ACC112 (cell line): Measurements from ENCODE around the gene HOXD4.

Source experiments
- H2AFZ ChIP-seq: fragments of 200-600 bp; sonication (generic); one replicate; pipeline ENCODE4 v1.6.0; 2017; ENCODE audit warnings: antibody characterized with exemption, low read length; ENCODE audit not compliant: unreplicated experiment
- H3K27ac ChIP-seq: fragments of 200-600 bp; sonication (generic); 2 replicates; pipeline ENCODE4 v1.5.1; 2014; ENCODE audit warnings: low read depth, mild to moderate bottlenecking, antibody characterized with exemption, low read length, moderate library complexity
- H3K27me3 ChIP-seq: fragments of 200-600 bp; sonication (generic); 2 replicates; pipeline ENCODE4 v1.6.1; 2014; ENCODE audit warnings: mild to moderate bottlenecking, antibody characterized with exemption, low read length, moderate library complexity, mixed read lengths; ENCODE audit not compliant: insufficient read depth
- H3K36me3 ChIP-seq: fragments of 200-600 bp; sonication (generic); 2 replicates; pipeline ENCODE4 v1.6.1; 2016; ENCODE audit warnings: mild to moderate bottlenecking, antibody characterized with exemption, low read length, moderate library complexity, mixed read lengths; ENCODE audit not compliant: insufficient read depth
- H3K4me1 ChIP-seq: fragments of 200-600 bp; sonication (generic); one replicate; pipeline ENCODE4 v1.6.1; 2016; ENCODE audit warnings: low read length, mixed read lengths; ENCODE audit not compliant: insufficient read depth, unreplicated experiment, control insufficient read depth
- H3K4me3 ChIP-seq: fragments of 200-600 bp; sonication (generic); 2 replicates; pipeline ENCODE4 v1.5.1; 2014; ENCODE audit warnings: mild to moderate bottlenecking, low read depth, low read length
- H3K79me2 ChIP-seq: fragments of 200-600 bp; sonication (generic); one replicate; pipeline ENCODE4 v1.6.0; 2016; ENCODE audit warnings: low read length; ENCODE audit not compliant: control insufficient read depth, unreplicated experiment, insufficient read depth

Gene HOXD4

DNA sequence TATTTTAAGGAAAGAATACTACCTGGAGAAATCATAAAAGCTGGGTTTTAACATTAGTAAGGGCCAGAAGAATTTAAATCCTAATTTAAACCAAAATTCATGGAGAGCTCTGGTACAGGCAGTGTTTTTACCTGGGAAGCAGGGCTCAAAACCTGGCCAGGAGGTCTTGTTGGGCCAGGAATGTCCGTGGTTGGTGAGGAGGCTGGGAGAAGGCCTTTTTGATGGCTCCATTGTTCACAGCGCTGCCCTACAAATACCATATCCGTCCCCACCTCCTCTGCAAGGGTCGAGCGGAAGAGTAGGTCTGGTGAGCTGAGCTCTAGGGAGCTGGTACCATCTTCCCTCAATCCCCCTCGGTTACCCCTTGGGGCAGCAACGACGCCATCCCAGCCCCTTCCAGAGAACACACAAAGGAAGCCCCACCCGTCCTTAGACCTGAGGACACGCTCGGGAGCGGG, 26.3 kb downstream of the HOXD4 start:
- Histone ChIP-seq H3K4me3 (peak overlapping the region; percentile 83), H3K27me3 (peaks cover 13% of the 10 kb centered on the region; the same call in 1 of the 2 replicates), H3K36me3 (no peaks in the 10 kb centered on the region), H2AFZ (no peak overlapping the region), H3K4me1 (no peaks in the 10 kb centered on the region), H3K79me2 (no peaks in the 10 kb centered on the region), H3K27ac (no peak overlapping the region)

GRCh38 chr2:176178038-176178756, 26.8 kb downstream of the HOXD4 start:
- H3K4me3 ChIP-seq, result peak overlapping the region; percentile 83
- no peaks in the 10 kb centered on the region for H3K79me2 ChIP-seq
- no peaks in the 10 kb centered on the region for H3K36me3 ChIP-seq
- H2AFZ ChIP-seq, result peak overlapping the region; percentile 70
- peaks cover 13% of the 10 kb centered on the region; the same call in 1 of the 2 replicates for H3K27me3 ChIP-seq
- no peak overlapping the region for H3K27ac ChIP-seq
- no peaks in the 10 kb centered on the region for H3K4me1 ChIP-seq

GRCh38 chr2:176178757-176179295, 27.5 kb downstream of the HOXD4 start:
- no peaks in the 10 kb centered on the region for H3K4me1 ChIP-seq
- peak overlapping the region; percentile 83 for H3K4me3 ChIP-seq
- H3K79me2 ChIP-seq, result no peaks in the 10 kb centered on the region
- peaks cover 13% of the 10 kb centered on the region; the same call in 1 of the 2 replicates for H3K27me3 ChIP-seq
- H2AFZ ChIP-seq, result no peak overlapping the region
- H3K36me3 ChIP-seq, result no peaks in the 10 kb centered on the region
- H3K27ac ChIP-seq, result no peak overlapping the region

DNA sequence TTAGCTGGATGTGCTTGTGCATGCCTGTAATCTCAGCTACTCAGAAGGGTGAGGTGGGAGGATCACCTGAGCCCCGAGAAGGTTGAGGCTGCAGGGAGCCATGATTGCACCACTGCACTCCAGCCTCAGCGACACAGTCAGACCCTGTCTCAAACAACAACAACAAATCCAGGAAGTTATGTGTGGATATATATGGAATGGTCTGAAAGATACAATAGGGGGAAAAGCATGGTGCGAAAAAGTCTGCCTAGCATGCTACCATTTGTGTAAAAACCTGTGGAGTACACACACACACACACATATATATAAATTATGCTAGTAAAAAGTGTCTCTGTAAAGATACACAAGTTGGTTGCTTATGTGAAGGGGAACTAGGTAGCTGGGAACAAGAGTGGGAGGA, 30.2 kb downstream of the HOXD4 start:
- Histone ChIP-seq H3K36me3 (no peaks in the 10 kb centered on the region), H2AFZ (no peak overlapping the region), H3K4me1 (no peaks in the 10 kb centered on the region), H3K27me3 (peaks cover 13% of the 10 kb centered on the region; the same call in 1 of the 2 replicates), H3K79me2 (no peaks in the 10 kb centered on the region), H3K27ac (no peak overlapping the region), H3K4me3 (no peak overlapping the region)

DNA sequence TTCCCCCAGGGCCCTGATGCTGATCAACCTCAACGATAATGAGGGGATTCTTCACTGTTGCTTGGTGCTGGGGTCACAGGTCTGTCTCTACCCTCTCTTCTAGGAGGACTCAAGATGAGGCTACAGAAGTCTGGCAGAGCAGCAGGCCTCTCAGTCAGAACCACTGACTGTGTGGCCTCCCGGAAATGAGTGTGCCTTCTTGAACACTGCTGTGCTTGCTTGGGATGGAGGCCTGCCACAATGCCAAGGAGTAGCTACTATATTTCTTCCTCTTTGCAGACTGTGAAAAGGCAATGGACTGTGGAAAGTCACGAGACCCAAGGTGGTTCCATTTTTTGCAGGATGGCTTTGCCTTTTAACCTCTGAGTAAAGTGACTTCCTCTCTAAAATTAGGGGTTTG, 31.3 kb downstream of the HOXD4 start:
- Histone ChIP-seq H3K4me1 (peaks cover 3% of the 10 kb centered on the region), H3K27me3 (peaks cover 13% of the 10 kb centered on the region; the same call in 1 of the 2 replicates), H3K27ac (no peak overlapping the region), H3K4me3 (no peak overlapping the region), H2AFZ (no peak overlapping the region), H3K79me2 (no peaks in the 10 kb centered on the region), H3K36me3 (no peaks in the 10 kb centered on the region)

GRCh38 chr2:176184749-176185148, 33.4 kb downstream of the HOXD4 start:
- no peaks in the 10 kb centered on the region for H3K36me3 ChIP-seq
- H3K27ac ChIP-seq, result no peak overlapping the region
- peaks cover 3% of the 10 kb centered on the region for H3K4me1 ChIP-seq
- H2AFZ ChIP-seq, result no peak overlapping the region
- H3K4me3 ChIP-seq, result no peak overlapping the region
- peaks cover 14% of the 10 kb centered on the region for H3K27me3 ChIP-seq
- H3K79me2 ChIP-seq, result no peaks in the 10 kb centered on the region

- no peaks in the 10 kb centered on the region for H3K79me2 ChIP-seq
- H3K27me3 ChIP-seq, result peaks cover 24% of the 10 kb centered on the region
- no peaks in the 10 kb centered on the region for H3K36me3 ChIP-seq
- peaks cover 3% of the 10 kb centered on the region for H3K4me1 ChIP-seq
- H2AFZ ChIP-seq, result no peak overlapping the region
- no peak overlapping the region for H3K27ac ChIP-seq
- no peak overlapping the region for H3K4me3 ChIP-seq
Observed at GRCh38 chr2:176186024-176186423, 34.7 kb downstream of the HOXD4 start.

- Histone ChIP-seq H3K27ac (no peak overlapping the region), H3K79me2 (no peaks in the 10 kb centered on the region), H3K36me3 (no peaks in the 10 kb centered on the region), H3K27me3 (peaks cover 37% of the 10 kb centered on the region), H2AFZ (peak overlapping the region; percentile 73), H3K4me1 (peaks cover 3% of the 10 kb centered on the region), H3K4me3 (peak overlapping the region; percentile 83)
Observed at GRCh38 chr2:176187200-176187898, 36.0 kb downstream of the HOXD4 start.

DNA sequence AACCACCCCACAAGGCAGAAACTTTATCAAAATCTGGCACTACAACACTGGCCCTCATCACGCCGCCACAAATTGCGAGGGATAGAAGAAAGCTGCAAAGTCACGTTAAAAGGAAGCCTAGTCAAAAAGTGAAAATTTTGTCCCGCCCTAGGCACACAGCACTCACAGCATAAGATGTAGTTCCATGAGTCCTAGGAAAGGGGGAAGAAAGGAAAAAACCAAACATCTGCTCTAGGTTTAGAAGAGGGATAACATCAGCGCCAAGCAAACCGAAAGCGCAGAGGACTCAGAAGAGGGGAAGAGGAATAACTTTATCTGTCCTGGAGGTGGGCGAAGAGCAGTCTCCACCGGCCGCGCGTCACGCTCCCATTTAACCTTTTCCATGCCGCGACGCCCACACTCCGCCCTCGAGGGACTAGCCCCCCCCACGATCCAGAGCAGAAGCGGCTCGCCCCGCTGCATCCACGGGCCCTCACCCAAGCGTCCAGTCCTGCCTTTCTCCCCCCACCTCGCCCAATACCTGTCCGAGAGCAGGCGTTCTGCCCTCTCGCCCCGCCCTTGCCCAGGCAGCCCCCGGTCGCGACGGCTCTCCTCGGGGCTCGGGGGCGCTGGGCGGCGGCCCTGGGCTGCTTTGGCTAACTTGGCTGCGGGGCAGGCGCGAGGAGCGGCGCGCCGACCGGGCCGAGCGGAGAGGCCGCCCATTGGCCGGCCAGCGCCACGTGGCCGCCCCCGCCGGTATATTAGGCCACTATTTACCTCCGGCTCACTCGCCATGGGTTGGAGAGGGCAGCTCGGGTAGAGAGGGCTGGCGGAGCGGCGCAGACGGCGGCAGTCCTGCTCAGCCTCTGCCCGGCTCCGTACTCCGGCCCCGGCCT, 36.8 kb downstream of the HOXD4 start, which contains the start of gene HOXD1:
HOXD1 (plus strand) TSS at position 770 of the 875 bp plus-strand sequence. CDS start 134 bp downstream, outside the sequence.
- no peaks in the 10 kb centered on the region for H3K36me3 ChIP-seq
- H3K79me2 ChIP-seq, result no peaks in the 10 kb centered on the region
- H3K27ac ChIP-seq, result no peak within 1 kb of the TSS
- H3K4me1 ChIP-seq, result peaks cover 3% of the 10 kb centered on the region
- H3K27me3 ChIP-seq, result peaks cover 45% of the 10 kb centered on the region
- peak within 1 kb of the TSS; percentile 83 for H3K4me3 ChIP-seq
- peak within 1 kb of the TSS; percentile 73 for H2AFZ ChIP-seq
